Body of pancreas (tissue), 4 donors: Measurements from ENCODE around the gene CKAP5. TPM values are rescaled to one million over a fixed set of nuclear protein-coding genes. Genes with fewer than 3 reads are reported as not detected.

Source experiments
- ATAC-seq: fragments of 150-250 bp; one replicate; pipeline ENCODE4 v1.9.1; 2016
- DNase-seq, 4 donors: peaks; one replicate each; pipeline ENCODE4 v3.0.0-alpha.2; 2019
- H3K27ac ChIP-seq, 4 donors: fragments of 200-600 bp; sonication (generic); 1 replicate in 3 of 4; 2 replicates in 1 of 4; pipeline versions ENCODE4 v1.5.1 to v1.6.1; 2016 to 2019; ENCODE audit warnings: mild to moderate bottlenecking in 1 of 4, mixed read lengths in 1 of 4, moderate library complexity in 1 of 4
- H3K27me3 ChIP-seq, 2 donors: fragments of 200-600 bp; sonication (generic); one replicate each; pipeline ENCODE4 v1.6.0; 2016; ENCODE audit warnings: mild to moderate bottlenecking in 1 of 2
- H3K36me3 ChIP-seq, 2 donors: fragments of 200-600 bp; sonication (generic); replicated peaks in 1 of 2; 2 replicates each; pipeline ENCODE4 v1.5.1; 2016; ENCODE audit warnings: low read depth in 2 of 2; ENCODE audit not compliant: insufficient read depth in 1 of 2
- H3K4me1 ChIP-seq: fragments of 200-600 bp; sonication (generic); one replicate; pipeline ENCODE4 v1.6.0; 2016
- H3K4me3 ChIP-seq, 2 donors: fragments of 200-600 bp; sonication (generic); 1 replicate in 1 of 2; 2 replicates in 1 of 2; pipeline ENCODE4 v1.5.1; 2016 to 2019
- H3K9me3 ChIP-seq, 3 donors: fragments of 200-600 bp; sonication (generic); 1 replicate in 2 of 3; 2 replicates in 1 of 3; pipeline ENCODE4 v1.5.1; 2016
- POLR2A ChIP-seq, 3 donors: fragments of 450-650 bp; IDR thresholded peaks; one replicate each; pipeline ENCODE4 v1.6.1; 2016; ENCODE audit warnings: antibody characterized with exemption in 3 of 3, mild to moderate bottlenecking in 2 of 3
- WGBS, 2 donors: methylation state at CpG; one replicate each; pipeline ENCODE4 v1.1.5; 2017; 5-methylcytosine and 5-hydroxymethylcytosine counted together
- intact Hi-C: fragments of 100-400 bp; cut with DNase I; formaldehyde crosslinking; loops from one replicate; pipeline ENCODE4 v1.15.1; 2023
- total RNA-seq, 2 donors: library from RNA; depleted of rRNA; stranded (reverse); fragments of >200 nt; gene quantifications; one replicate each; pipeline ENCODE4 v1.1.0, GENCODE V29; 2016
- TF ChIP-seq, protein P1 (sequence below), 7 experiments: fragments of 450-650 bp in 4 of 7; fragments of 200-600 bp in 3 of 7; sonication (generic) in 3 of 7; IDR thresholded peaks; one replicate each; pipeline ENCODE4 v1.5.1; 2016 to 2019; ENCODE audit warnings: antibody characterized with exemption in 7 of 7

CKAP5 gene
- 10 to 100 TPM; 22.8 to 24.7 TPM for total RNA-seq

DNA sequence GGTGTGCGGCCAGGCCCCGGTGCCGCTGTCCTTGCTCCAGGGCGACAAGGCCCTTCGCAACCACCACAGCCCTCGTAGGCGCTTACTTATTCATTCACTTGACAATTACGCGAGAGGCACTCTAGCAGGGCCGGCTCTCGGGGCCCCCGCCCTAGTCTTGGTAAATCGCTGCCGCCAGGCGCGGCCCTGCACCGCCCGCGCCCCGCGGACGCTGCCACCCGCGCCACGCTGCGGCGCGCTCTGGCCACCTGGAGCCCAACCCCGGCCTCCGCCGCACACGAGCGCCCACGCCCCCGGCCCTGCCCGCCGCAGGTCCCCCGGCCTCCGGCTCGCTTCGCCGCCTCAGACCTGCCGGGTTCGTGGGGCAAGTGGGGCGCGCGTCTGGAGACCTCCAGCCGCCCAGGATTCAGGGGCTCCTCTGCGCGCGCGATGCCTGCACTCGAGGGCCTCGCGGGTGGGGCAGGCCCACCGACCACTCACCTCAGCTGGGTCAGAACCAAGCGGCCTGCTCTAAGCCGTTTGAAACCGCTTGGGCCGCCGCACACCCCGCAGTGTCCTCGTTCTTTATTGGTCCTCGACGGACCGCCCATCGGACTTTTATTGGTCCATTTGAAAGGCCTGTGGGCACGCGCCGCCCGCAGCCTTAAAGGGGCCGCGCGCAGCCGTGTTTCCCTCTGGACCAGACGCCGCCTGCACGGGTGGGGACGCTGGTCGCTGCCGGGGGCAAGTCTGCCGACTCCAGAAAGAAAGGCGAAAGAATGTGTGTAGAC lies at the start of gene CKAP5:
CKAP5 (minus strand) TSS at position 541 of the 770 bp plus-strand sequence. CDS start 25,049 bp downstream, outside the sequence.
- intact Hi-C loops = no loop called here
- Histone ChIP-seq H3K9me3 (no peaks in the 10 kb centered on the region), H3K27me3 (no peaks in the 10 kb centered on the region), H3K27ac (peak within 1 kb of the TSS; percentile 57 to 85 (median 76)), H3K4me1 (peaks cover 16% of the 10 kb centered on the region), H3K4me3 (peak within 1 kb of the TSS; percentile 27 to 58), H3K36me3 (no peaks in the 10 kb centered on the region)
- 1% methylated on average over 11 to 65 of the region's 83 CpGs for WGBS, 2 donors
- ATAC-seq = peak; percentile 98
- DNase-seq = peak; percentile 86 to 92 (median 90)
- TF ChIP-seq, protein P1, sequence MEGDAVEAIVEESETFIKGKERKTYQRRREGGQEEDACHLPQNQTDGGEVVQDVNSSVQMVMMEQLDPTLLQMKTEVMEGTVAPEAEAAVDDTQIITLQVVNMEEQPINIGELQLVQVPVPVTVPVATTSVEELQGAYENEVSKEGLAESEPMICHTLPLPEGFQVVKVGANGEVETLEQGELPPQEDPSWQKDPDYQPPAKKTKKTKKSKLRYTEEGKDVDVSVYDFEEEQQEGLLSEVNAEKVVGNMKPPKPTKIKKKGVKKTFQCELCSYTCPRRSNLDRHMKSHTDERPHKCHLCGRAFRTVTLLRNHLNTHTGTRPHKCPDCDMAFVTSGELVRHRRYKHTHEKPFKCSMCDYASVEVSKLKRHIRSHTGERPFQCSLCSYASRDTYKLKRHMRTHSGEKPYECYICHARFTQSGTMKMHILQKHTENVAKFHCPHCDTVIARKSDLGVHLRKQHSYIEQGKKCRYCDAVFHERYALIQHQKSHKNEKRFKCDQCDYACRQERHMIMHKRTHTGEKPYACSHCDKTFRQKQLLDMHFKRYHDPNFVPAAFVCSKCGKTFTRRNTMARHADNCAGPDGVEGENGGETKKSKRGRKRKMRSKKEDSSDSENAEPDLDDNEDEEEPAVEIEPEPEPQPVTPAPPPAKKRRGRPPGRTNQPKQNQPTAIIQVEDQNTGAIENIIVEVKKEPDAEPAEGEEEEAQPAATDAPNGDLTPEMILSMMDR (IDR thresholded peaks at IDR 0.05) = peak in 1 of 7 experiments; percentile 21
- peak in 2 of 3 donors; percentile 44 to 69 for TF ChIP-seq POLR2A (IDR thresholded peaks at IDR 0.05)

DNA sequence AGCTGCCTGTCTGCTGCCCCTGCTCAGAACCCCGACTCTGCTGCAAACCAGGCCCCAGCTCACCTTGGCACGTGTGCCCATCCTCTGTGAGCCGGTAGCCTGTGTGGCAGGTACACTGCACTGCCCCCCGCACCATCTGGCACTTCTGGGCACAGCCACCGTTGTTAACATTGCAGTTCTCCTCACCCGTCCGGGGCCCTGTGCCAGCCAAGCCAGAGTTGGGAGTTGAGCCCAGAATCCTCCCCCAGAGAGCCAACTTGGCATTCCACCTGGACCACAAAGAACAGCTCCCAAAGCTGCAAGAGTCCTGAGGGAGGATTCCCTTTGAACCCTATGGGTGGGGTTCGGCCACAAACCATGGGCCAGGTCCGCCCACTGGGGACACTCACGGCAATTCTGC lies 49.7 kb upstream of the CKAP5 start:
- Histone ChIP-seq H3K4me3 (no peak overlapping the region), H3K9me3 (no peaks in the 10 kb centered on the region), H3K4me1 (peaks cover 4% of the 10 kb centered on the region), H3K36me3 (peaks cover 2 to 5% of the 10 kb centered on the region in 2 donors), H3K27me3 (no peaks in the 10 kb centered on the region), H3K27ac (no peak overlapping the region)
- DNase-seq = peak; percentile 56 to 80 (median 69)
- intact Hi-C loops = no loop called here
- WGBS, 2 donors = 18 to 50% methylated on average over 3 to 10 of the region's 10 CpGs
- TF ChIP-seq, protein P1 (IDR thresholded peaks at IDR 0.05) = no peak
- no peak for TF ChIP-seq POLR2A (IDR thresholded peaks at IDR 0.05)
- no peak for ATAC-seq

DNA sequence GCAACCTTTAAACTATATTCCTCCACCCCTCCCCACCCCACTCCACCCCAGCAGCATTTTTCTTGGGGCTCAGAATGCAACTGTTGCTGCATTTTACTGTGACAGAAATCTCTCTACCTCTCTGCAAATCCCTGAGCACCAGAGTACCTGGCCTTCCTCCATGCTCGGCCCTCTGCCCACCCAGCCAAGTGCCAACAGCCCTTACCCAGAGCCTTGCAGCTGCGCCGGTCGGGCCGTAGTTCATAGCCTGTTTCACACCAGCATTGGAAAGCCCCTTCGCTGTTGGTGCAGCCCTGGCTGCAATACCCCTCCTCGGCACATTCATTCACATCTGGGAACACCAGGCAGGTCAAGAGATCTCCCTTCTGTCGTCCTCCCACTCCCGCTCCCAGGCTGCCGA lies 48.9 kb upstream of the CKAP5 start:
- no peak overlapping the region for H3K4me3 ChIP-seq
- TF ChIP-seq, protein P1 (IDR thresholded peaks at IDR 0.05) = no peak
- no peak for TF ChIP-seq POLR2A (IDR thresholded peaks at IDR 0.05)
- intact Hi-C loops = no loop called here
- H3K9me3 ChIP-seq = no peaks in the 10 kb centered on the region
- H3K27me3 ChIP-seq = no peaks in the 10 kb centered on the region
- WGBS, 2 donors = 92 to 95% methylated on average over 6 to 10 of the region's 10 CpGs
- no peak for DNase-seq
- no peak overlapping the region for H3K27ac ChIP-seq
- H3K4me1 ChIP-seq = peaks cover 4% of the 10 kb centered on the region
- ATAC-seq = no peak
- H3K36me3 ChIP-seq = peaks cover 2 to 5% of the 10 kb centered on the region in 2 donors

DNA sequence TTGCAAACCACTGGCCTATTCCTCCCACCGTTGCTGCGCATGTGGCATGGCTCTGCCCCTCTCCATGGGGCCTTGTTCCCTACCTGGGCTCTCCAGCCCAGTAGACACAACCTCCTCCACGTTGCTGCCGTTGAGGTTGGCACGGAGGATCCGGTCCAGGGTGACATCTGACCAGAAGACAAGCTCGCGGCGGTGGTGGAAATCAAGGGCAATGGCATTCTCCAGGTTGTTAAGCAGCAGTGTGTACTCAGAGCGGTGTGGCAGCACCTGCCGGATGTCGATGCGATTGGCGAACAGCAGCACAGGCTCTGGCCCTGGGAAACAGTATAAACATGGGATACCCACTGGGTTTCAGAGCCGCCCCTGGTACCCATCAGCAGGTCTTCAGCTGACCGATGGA lies 48.4 kb upstream of the CKAP5 start:
- H3K4me3 ChIP-seq = no peak overlapping the region
- peaks cover 4% of the 10 kb centered on the region for H3K4me1 ChIP-seq
- H3K9me3 ChIP-seq = no peaks in the 10 kb centered on the region
- DNase-seq (no peak), ATAC-seq (no peak)
- intact Hi-C loops = no loop called here
- WGBS, 2 donors = 83 to 91% methylated on average over 8 to 16 of the region's 16 CpGs
- H3K36me3 ChIP-seq = peaks cover 2 to 5% of the 10 kb centered on the region in 2 donors
- H3K27ac ChIP-seq = no peak overlapping the region
- TF ChIP-seq, protein P1 (IDR thresholded peaks at IDR 0.05) = no peak
- no peak for TF ChIP-seq POLR2A (IDR thresholded peaks at IDR 0.05)
- H3K27me3 ChIP-seq = no peaks in the 10 kb centered on the region
